PFSK-1 (cell line): ENCODE data around the gene KCNMA1.

Experiments
- POLR2AphosphoS5 ChIP-seq: IDR thresholded peaks from 2 replicates; pipeline ENCODE4 v1.6.1; 2012; ENCODE audit warnings: low read depth, mild to moderate bottlenecking, control low read depth, low read length, moderate library complexity
- REST ChIP-seq, 2 experiments: IDR thresholded peaks; 2 replicates each; pipeline versions ENCODE4 v1.6.1 to v1.8.0; 2011 to 2012; ENCODE audit warnings: low read depth in 2 of 2, low read length in 2 of 2, control low read depth in 1 of 2, inconsistent platforms in 1 of 2, mild to moderate bottlenecking in 1 of 2, moderate library complexity in 1 of 2; ENCODE audit not compliant: insufficient read depth in 1 of 2
- SIN3A ChIP-seq: IDR thresholded peaks from 2 replicates; pipeline ENCODE4 v1.6.1; 2012; ENCODE audit warnings: mild to moderate bottlenecking, low read length, moderate library complexity, borderline replicate concordance; ENCODE audit not compliant: insufficient read depth

DNA sequence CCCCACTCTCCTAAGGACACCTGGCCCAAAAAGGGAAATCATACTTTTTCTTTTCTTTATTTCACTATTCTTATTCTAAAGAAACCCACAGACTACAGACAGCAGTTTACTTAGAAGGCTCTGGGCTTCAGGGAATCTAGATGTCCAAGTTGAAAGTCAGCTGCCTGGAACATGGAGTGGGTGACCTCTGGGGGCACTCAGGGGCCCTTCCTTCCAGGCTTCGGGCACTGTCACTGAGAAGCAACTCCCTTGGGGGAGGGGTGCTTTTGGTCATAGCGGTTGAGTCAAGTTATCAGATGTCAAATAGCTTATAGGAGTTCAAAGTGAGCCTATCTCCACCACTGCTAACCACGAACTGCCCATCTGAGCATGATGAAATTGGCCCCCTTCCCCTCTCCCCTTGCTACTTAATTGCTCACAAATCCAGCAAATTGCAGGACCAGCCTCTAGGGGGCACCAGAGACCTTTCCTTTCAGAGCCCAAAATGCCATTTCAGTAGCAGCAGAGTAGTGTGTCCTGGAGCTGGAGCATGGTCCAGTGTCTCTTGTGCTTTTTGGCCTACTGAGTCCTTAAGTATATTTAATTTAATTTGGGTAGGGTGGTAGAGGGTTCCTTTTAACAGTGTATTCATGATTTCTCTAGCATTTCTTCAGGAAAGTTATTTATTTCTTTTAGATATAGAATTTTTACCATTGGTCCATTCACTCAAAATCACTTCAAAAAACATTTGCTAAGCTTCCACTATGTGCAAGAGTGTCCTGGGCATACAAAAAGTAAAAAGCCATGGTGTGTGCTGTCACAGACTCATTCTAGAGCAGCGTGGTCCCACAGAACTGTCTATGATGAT lies 463.8 kb downstream of the KCNMA1 start:
- TF ChIP-seq POLR2AphosphoS5: no peak
- TF ChIP-seq SIN3A: no peak
- TF ChIP-seq REST (IDR thresholded peaks at IDR 0.05; ENCODE audit: insufficient read depth in 1 of 2, low read depth in 2 of 2, low read length in 2 of 2): no peak
